ENCODE data around the gene HSF4.

GRCh38 chr16:67117716-67118115 is 46.8 kb upstream of the HSF4 start:
- TF ChIP-seq CTCF (IDR thresholded peaks at IDR 0.05; ENCODE audit: insufficient read depth, low read length, poor library complexity, severe bottlenecking): no peak
- no peak for TF ChIP-seq EZH2phosphoT487 (conservative IDR thresholded peaks at IDR 0.05; ENCODE audit: low read length)

Measured in SU-DHL-6 (cell line).